Osteoblast (primary cell): Measurements from ENCODE around the gene FAM3C. TPM values are rescaled to one million over a fixed set of nuclear protein-coding genes. Genes with fewer than 3 reads are reported as not detected.

Source experiments
- DNase-seq: peaks from one replicate; pipeline ENCODE4 v3.0.0; 2011; ENCODE audit warnings: low spot score, mixed read lengths; ENCODE audit not compliant: insufficient read length; ENCODE audit errors: missing footprints
- H2AFZ ChIP-seq: 2 replicates; pipeline ENCODE4 v1.6.0; 2011; ENCODE audit warnings: mild to moderate bottlenecking, low read length
- H3K27ac ChIP-seq: 2 replicates; pipeline ENCODE4 v1.5.1; 2011; ENCODE audit warnings: mild to moderate bottlenecking, low read depth, low read length, moderate library complexity
- H3K27me3 ChIP-seq: 2 replicates; pipeline ENCODE4 v1.6.0; 2012; ENCODE audit warnings: mild to moderate bottlenecking, control low read depth, inconsistent platforms, low read length, moderate library complexity; ENCODE audit not compliant: insufficient read depth
- H3K36me3 ChIP-seq: 2 replicates; pipeline ENCODE4 v1.5.1; 2011; ENCODE audit warnings: mild to moderate bottlenecking, low read length, control low read depth, moderate library complexity; ENCODE audit not compliant: insufficient read depth
- H3K4me1 ChIP-seq: 2 replicates; pipeline ENCODE4 v1.5.1; 2011; ENCODE audit warnings: mild to moderate bottlenecking, low read length, control low read depth, moderate library complexity; ENCODE audit not compliant: insufficient read depth
- H3K4me2 ChIP-seq: 2 replicates; pipeline ENCODE4 v1.6.0; 2011; ENCODE audit warnings: mild to moderate bottlenecking, low read length; ENCODE audit not compliant: insufficient read depth
- H3K4me3 ChIP-seq: fragments of 200-600 bp; sonication (generic); 3 replicates; pipeline ENCODE4 v1.5.1; 2012; ENCODE audit warnings: mild to moderate bottlenecking, low read length, inconsistent platforms; ENCODE audit not compliant: insufficient read depth
- H3K79me2 ChIP-seq: 2 replicates; pipeline ENCODE4 v1.6.0; 2012; ENCODE audit warnings: mild to moderate bottlenecking, low read length, control low read depth, inconsistent platforms; ENCODE audit not compliant: insufficient read depth
- H3K9me3 ChIP-seq: 2 replicates; pipeline ENCODE4 v1.5.1; 2011; ENCODE audit warnings: low read depth, low read length, control low read depth
- H4K20me1 ChIP-seq: 2 replicates; pipeline ENCODE4 v1.6.0; 2012; ENCODE audit warnings: mild to moderate bottlenecking, low read length, control low read depth; ENCODE audit not compliant: insufficient read depth
- total RNA-seq: library from RNA; depleted of rRNA; stranded (reverse); fragments of >200 nt; gene quantifications from 2 replicates; pipeline ENCODE4 v1.2.3, GENCODE V29; 2012
- TF ChIP-seq, protein P1 (sequence below): IDR thresholded peaks from 2 replicates; pipeline ENCODE4 v1.5.1; 2011; ENCODE audit warnings: mild to moderate bottlenecking, low read depth, low read length, moderate library complexity; ENCODE audit errors: extremely low read depth

FAM3C gene
- total RNA-seq, 1 donor = 65.5 TPM

DNA sequence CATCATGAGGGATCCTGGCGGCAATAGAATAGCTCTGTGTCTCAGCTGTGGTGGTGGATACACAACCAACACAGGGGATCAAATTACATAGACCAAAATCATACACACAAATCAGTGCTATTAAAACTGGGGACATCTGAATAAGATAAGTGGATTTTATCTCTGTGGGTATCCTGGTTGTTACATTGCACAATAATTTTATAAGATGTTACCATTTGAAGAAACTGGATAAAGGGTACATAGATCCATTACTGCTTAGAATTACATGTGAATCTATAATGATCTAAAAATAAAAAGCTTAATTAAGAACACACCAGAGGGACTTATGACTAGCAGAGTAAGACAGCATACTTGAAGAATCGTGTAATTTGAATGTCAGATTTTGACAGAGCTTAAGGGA lies 8.2 kb upstream of the FAM3C start:
- Histone ChIP-seq H3K27me3 (no peaks in the 10 kb centered on the region), H2AFZ (no peak overlapping the region), H3K27ac (no peak overlapping the region), H3K4me2 (no peak overlapping the region), H3K4me1 (peaks cover 8% of the 10 kb centered on the region), H3K9me3 (no peaks in the 10 kb centered on the region), H3K36me3 (no peaks in the 10 kb centered on the region), H4K20me1 (no peaks in the 10 kb centered on the region), H3K4me3 (no peak overlapping the region), H3K79me2 (no peaks in the 10 kb centered on the region)
- TF ChIP-seq, protein P1, sequence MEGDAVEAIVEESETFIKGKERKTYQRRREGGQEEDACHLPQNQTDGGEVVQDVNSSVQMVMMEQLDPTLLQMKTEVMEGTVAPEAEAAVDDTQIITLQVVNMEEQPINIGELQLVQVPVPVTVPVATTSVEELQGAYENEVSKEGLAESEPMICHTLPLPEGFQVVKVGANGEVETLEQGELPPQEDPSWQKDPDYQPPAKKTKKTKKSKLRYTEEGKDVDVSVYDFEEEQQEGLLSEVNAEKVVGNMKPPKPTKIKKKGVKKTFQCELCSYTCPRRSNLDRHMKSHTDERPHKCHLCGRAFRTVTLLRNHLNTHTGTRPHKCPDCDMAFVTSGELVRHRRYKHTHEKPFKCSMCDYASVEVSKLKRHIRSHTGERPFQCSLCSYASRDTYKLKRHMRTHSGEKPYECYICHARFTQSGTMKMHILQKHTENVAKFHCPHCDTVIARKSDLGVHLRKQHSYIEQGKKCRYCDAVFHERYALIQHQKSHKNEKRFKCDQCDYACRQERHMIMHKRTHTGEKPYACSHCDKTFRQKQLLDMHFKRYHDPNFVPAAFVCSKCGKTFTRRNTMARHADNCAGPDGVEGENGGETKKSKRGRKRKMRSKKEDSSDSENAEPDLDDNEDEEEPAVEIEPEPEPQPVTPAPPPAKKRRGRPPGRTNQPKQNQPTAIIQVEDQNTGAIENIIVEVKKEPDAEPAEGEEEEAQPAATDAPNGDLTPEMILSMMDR = no peak
- DNase-seq = peak; percentile 39

- H3K79me2 ChIP-seq = no peaks in the 10 kb centered on the region
- peak overlapping the region; percentile 77 for H3K27ac ChIP-seq
- H3K4me1 ChIP-seq = peaks cover 8% of the 10 kb centered on the region
- no peak for DNase-seq
- TF ChIP-seq, protein P1 = no peak
- H3K36me3 ChIP-seq = no peaks in the 10 kb centered on the region
- H4K20me1 ChIP-seq = no peaks in the 10 kb centered on the region
- H3K4me2 ChIP-seq = no peak overlapping the region
- H2AFZ ChIP-seq = peak overlapping the region; percentile 56
- no peak overlapping the region for H3K4me3 ChIP-seq
- H3K9me3 ChIP-seq = no peaks in the 10 kb centered on the region
- H3K27me3 ChIP-seq = no peaks in the 10 kb centered on the region
Observed at GRCh38 chr7:121402701-121403100, 6.6 kb upstream of the FAM3C start.

DNA sequence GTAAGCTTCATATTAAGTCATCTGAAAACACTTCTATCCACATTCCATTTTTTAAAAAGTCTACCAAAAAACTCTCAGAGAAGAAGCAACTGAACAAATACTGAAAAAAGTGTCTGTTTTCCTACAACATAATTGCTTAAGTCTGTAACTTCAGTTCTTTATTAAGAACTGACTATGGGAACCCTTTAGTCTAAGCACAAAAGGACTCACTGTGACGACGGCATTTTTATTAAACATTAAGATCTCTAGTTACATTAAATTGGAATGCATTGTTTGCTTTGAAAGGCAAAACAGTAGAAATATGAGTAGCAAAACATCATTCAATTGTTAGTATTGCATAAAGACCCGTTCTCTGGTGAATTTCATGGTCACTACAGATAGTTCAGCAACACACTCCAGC lies 5.8 kb upstream of the FAM3C start:
- DNase-seq = peak; percentile 17
- H3K27ac ChIP-seq = peak overlapping the region; percentile 77
- no peaks in the 10 kb centered on the region for H3K27me3 ChIP-seq
- H4K20me1 ChIP-seq = no peaks in the 10 kb centered on the region
- H3K79me2 ChIP-seq = no peaks in the 10 kb centered on the region
- H2AFZ ChIP-seq = peak overlapping the region; percentile 75
- H3K4me3 ChIP-seq = no peak overlapping the region
- peak overlapping the region; percentile 38 for H3K4me2 ChIP-seq
- TF ChIP-seq, protein P1 = no peak
- peaks cover 8% of the 10 kb centered on the region for H3K4me1 ChIP-seq
- H3K36me3 ChIP-seq = no peaks in the 10 kb centered on the region
- H3K9me3 ChIP-seq = no peaks in the 10 kb centered on the region

- Histone ChIP-seq H3K4me2 (no peak overlapping the region), H3K27ac (no peak overlapping the region), H3K4me1 (peaks cover 18% of the 10 kb centered on the region), H4K20me1 (no peaks in the 10 kb centered on the region), H3K4me3 (no peak overlapping the region), H3K36me3 (no peaks in the 10 kb centered on the region), H3K9me3 (no peaks in the 10 kb centered on the region), H3K79me2 (peaks cover 28% of the 10 kb centered on the region), H3K27me3 (no peaks in the 10 kb centered on the region), H2AFZ (peak overlapping the region; percentile 56)
- DNase-seq = peak; percentile 60
- TF ChIP-seq, protein P1 = peak; percentile 26
Observed at GRCh38 chr7:121398246-121398645, 2.1 kb upstream of the FAM3C start.
